HL-60 (cell line): ENCODE data around the gene SLC4A3.

ENCODE experiments used
- DNase-seq, 2 experiments: peaks; one replicate each; pipeline ENCODE4 v3.0.0-alpha.2; 2010 to 2020; ENCODE audit warnings: low read depth in 1 of 2, low spot score in 1 of 2
- H3K27ac ChIP-seq: fragments of 250-450 bp; sonication (Bioruptor Pico); replicated peaks from 2 replicates; pipeline ENCODE4 v1.5.1; 2020; ENCODE audit warnings: mild to moderate bottlenecking, moderate library complexity
- H3K27me3 ChIP-seq: fragments of 250-450 bp; sonication (Bioruptor Pico); 2 replicates; pipeline ENCODE4 v1.5.1; 2021; ENCODE audit warnings: mild to moderate bottlenecking, moderate library complexity; ENCODE audit not compliant: insufficient read depth, poor library complexity, severe bottlenecking
- H3K4me3 ChIP-seq: replicated peaks from 2 replicates; pipeline ENCODE4 v1.5.1; 2011; ENCODE audit warnings: mild to moderate bottlenecking, control low read depth, low read length; ENCODE audit not compliant: insufficient read depth
- GABPA ChIP-seq: IDR thresholded peaks from 2 replicates; pipeline ENCODE4 v1.6.1; 2012; ENCODE audit warnings: low read depth
- POLR2AphosphoS5 ChIP-seq: IDR thresholded peaks from 2 replicates; pipeline ENCODE4 v1.6.1; 2012; ENCODE audit warnings: low read depth
- SPI1 ChIP-seq: IDR thresholded peaks from 2 replicates; pipeline ENCODE4 v1.6.1; 2012; ENCODE audit warnings: low read depth, mild to moderate bottlenecking, borderline replicate concordance
- TF ChIP-seq, protein P1 (sequence below): IDR thresholded peaks from 2 replicates; pipeline ENCODE4 v1.6.1; 2012; ENCODE audit warnings: low read depth; ENCODE audit not compliant: insufficient replicate concordance
- TF ChIP-seq, protein P2 (sequence below): IDR thresholded peaks from one replicate; pipeline ENCODE4 v1.5.1; 2011; ENCODE audit warnings: low read length, control low read depth, inconsistent platforms; ENCODE audit not compliant: insufficient read depth

The SLC4A3 gene

DNA sequence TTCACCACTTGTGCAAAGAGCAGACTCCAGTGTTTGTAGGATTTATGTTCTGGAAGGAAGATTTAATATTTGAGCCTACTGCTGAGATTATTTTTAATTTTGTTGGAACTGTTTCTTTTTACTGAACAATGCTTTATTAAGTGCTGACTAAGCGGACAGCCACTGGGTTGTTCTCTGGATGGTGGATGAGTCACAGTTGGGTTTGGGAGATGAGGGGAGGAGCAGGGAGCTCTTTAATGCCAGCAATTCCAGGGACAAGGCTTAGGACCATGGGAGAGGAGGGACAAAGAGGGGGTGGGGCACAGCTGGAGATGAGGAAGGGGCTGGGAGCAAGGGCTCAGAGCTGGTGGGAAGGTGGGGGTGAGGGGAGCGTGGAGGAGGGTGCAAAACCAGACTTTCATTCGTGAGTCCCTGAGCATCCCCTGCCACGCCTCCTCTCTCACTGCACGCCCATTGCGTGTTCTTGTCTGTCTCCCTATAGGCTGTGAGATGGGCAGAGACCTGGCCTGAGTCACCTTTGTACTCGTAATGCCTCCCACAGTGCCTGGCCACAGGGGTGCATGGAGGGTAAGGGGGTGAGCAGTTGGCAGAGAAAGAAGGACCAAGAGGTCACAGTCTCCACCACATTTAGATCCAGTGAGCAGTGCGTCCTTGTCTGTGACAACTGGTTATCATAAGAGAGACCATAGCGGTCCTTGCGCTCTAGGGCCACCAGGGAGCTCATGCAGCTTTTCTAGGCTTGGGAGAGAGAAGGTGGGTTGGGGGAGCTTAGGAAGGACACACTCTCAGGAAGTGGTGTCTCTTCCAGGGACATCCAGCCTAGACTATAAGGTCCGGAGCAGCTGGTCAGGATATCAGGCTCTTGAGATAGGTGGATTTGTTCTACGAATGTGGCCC, 18.4 kb downstream of the SLC4A3 start:
- no peak for DNase-seq
- no peak for TF ChIP-seq SPI1
- TF ChIP-seq, protein P1, sequence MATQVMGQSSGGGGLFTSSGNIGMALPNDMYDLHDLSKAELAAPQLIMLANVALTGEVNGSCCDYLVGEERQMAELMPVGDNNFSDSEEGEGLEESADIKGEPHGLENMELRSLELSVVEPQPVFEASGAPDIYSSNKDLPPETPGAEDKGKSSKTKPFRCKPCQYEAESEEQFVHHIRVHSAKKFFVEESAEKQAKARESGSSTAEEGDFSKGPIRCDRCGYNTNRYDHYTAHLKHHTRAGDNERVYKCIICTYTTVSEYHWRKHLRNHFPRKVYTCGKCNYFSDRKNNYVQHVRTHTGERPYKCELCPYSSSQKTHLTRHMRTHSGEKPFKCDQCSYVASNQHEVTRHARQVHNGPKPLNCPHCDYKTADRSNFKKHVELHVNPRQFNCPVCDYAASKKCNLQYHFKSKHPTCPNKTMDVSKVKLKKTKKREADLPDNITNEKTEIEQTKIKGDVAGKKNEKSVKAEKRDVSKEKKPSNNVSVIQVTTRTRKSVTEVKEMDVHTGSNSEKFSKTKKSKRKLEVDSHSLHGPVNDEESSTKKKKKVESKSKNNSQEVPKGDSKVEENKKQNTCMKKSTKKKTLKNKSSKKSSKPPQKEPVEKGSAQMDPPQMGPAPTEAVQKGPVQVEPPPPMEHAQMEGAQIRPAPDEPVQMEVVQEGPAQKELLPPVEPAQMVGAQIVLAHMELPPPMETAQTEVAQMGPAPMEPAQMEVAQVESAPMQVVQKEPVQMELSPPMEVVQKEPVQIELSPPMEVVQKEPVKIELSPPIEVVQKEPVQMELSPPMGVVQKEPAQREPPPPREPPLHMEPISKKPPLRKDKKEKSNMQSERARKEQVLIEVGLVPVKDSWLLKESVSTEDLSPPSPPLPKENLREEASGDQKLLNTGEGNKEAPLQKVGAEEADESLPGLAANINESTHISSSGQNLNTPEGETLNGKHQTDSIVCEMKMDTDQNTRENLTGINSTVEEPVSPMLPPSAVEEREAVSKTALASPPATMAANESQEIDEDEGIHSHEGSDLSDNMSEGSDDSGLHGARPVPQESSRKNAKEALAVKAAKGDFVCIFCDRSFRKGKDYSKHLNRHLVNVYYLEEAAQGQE, result no peak
- TF ChIP-seq, protein P2, sequence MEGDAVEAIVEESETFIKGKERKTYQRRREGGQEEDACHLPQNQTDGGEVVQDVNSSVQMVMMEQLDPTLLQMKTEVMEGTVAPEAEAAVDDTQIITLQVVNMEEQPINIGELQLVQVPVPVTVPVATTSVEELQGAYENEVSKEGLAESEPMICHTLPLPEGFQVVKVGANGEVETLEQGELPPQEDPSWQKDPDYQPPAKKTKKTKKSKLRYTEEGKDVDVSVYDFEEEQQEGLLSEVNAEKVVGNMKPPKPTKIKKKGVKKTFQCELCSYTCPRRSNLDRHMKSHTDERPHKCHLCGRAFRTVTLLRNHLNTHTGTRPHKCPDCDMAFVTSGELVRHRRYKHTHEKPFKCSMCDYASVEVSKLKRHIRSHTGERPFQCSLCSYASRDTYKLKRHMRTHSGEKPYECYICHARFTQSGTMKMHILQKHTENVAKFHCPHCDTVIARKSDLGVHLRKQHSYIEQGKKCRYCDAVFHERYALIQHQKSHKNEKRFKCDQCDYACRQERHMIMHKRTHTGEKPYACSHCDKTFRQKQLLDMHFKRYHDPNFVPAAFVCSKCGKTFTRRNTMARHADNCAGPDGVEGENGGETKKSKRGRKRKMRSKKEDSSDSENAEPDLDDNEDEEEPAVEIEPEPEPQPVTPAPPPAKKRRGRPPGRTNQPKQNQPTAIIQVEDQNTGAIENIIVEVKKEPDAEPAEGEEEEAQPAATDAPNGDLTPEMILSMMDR, result no peak
- no peak for TF ChIP-seq GABPA
- TF ChIP-seq POLR2AphosphoS5, result no peak
- no peak overlapping the region for H3K4me3 ChIP-seq
- H3K27me3 ChIP-seq, result peaks cover 2% of the 10 kb centered on the region
- H3K27ac ChIP-seq, result no peak overlapping the region

DNA sequence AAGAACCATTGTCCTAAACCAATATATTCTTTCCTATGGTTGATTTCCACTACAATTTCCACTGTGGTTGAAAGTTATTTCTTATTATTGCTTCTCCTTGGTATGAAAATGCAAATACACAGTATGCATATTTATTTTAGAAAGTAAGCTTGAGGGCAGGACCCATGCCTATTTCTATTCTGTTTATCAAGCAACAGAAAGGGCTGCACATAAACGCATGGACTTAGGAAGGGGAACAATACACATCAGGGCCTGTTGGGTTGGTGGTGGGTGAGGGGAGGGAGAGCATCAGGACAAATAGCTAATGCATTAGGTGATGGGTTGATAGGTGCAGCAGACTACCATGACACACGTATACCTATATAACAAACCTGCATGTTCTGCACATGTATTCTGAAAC, 20.7 kb downstream of the SLC4A3 start:
- no peak overlapping the region for H3K4me3 ChIP-seq

DNA sequence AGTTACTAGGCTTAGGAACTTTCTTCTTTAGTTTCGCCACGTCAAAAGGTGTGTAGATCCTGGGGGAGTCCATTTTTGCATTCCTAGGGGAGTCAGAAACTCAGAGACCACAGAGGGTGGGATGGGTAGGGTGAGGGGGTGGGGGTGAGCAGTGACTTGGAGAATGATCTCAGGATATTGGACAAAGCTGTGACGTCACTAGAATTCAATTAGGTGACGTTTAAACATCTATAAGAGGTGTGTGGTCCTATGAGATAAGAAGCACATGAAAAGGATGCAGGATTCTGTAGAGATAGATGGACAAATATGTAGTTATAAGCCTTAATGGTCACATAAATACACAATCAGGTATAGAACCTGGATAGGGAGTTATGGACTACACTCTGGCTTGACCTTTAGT, 21.5 kb downstream of the SLC4A3 start:
- no peak overlapping the region for H3K27ac ChIP-seq
- DNase-seq, result no peak
- H3K27me3 ChIP-seq, result peaks cover 6% of the 10 kb centered on the region
- no peak overlapping the region for H3K4me3 ChIP-seq
- TF ChIP-seq, protein P1, result no peak
- TF ChIP-seq SPI1 (no peak), POLR2AphosphoS5 (no peak), GABPA (no peak)
- TF ChIP-seq, protein P2, result no peak

More for the DNA sequence above, 20.7 kb downstream of the SLC4A3 start:
- TF ChIP-seq POLR2AphosphoS5 (no peak), SPI1 (no peak), GABPA (no peak)
- TF ChIP-seq, protein P1, result no peak
- TF ChIP-seq, protein P2, result no peak
- no peak overlapping the region for H3K27ac ChIP-seq
- no peak for DNase-seq
- peaks cover 2% of the 10 kb centered on the region for H3K27me3 ChIP-seq
